ENCODE measurements around the gene MITF. TPM values are rescaled to one million over a fixed set of nuclear protein-coding genes. Genes with fewer than 3 reads are reported as not detected.

The MITF gene
- total and polyA plus RNA-seq, 2 donors (not counting 1 experiment from before 2014, with no cell fraction given) = 0.10 TPM; not detected in 1

DNA sequence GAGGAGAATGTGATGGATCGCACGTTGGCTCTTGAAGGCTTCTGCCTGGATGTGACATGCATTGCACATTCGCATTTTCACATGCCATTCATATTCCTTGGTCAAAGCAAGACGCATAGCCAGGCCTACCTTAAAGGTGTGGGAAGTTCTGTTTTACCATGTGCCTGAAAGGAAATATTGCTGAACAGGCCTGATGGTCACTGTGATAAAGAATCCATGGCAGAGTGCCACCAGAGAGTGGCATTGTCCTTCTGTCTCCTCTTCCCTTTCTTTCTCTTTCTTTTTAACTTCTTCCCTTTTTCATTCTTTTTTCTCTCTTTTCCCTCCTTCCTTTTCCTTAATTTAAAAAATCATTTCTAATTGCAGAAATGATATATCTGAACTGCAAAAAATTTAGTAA, 15.9 kb upstream of the MITF start:
- ChIA-PET POLR2A (no interaction called here), CTCF (no interaction called here)
- Mint-ChIP-seq H3K4me3 (no peak overlapping the region), H3K9me3 (ENCODE audit: insufficient read depth) (no peaks in the 10 kb centered on the region), H3K27ac (no peak overlapping the region), H3K4me1 (no peaks in the 10 kb centered on the region), H3K27me3 (peaks cover 6% of the 10 kb centered on the region)
- intact Hi-C loops (cut with micrococcal nuclease) = no loop called here
- no peak for DNase-seq
- Histone ChIP-seq H2AFZ (ENCODE audit: insufficient read depth, low read depth, low read length, poor library complexity, severe bottlenecking) (no peak overlapping the region), H4K20me1 (ENCODE audit: control insufficient read depth, insufficient read depth, low read length, poor library complexity, severe bottlenecking) (no peaks in the 10 kb centered on the region), H3K79me2 (ENCODE audit: control insufficient read depth, insufficient read depth, low read length) (no peaks in the 10 kb centered on the region), H3K9ac (ENCODE audit: low read length) (no peak overlapping the region), H3K27ac (ENCODE audit: low read length in 2 of 2) (no peak overlapping the region), H3K4me3 (ENCODE audit: control extremely low read depth in 1 of 5, extremely low read depth in 1 of 5, insufficient read depth in 1 of 5, low read depth in 2 of 5, low read length in 4 of 5) (no peak overlapping the region), H3K36me3 (replicated peaks in 1 of 2; ENCODE audit: control extremely low read depth in 1 of 2, control insufficient read depth in 1 of 2, extremely low read depth in 1 of 2, insufficient read depth in 2 of 2, low read length in 1 of 2) (no peaks in the 10 kb centered on the region), H3K4me1 (ENCODE audit: control insufficient read depth in 2 of 2, insufficient read depth in 2 of 2, low read length in 2 of 2) (no peaks in the 10 kb centered on the region), H3K4me2 (replicated peaks; ENCODE audit: low read depth, low read length, poor library complexity, severe bottlenecking) (no peak overlapping the region), H3K27me3 (replicated peaks in 1 of 4; ENCODE audit: control extremely low read depth in 1 of 4, control insufficient read depth in 3 of 4, insufficient read depth in 4 of 4, low read length in 3 of 4) (peaks cover 0 to 3% (median 0%) of the 10 kb centered on the region in 4 experiments), H3K9me3 (ENCODE audit: control extremely low read depth in 1 of 3, control insufficient read depth in 2 of 3, insufficient read depth in 1 of 3, low read length in 2 of 3) (no peaks in the 10 kb centered on the region)
- WGBS (ENCODE audit: insufficient coverage) = no CpG with 5 or more reads among the region's 4 CpGs
- no peak for ATAC-seq (ENCODE audit: low read depth)
- TF ChIP-seq CTCF (IDR thresholded peaks at IDR 0.05) (no peak), EZH2 (IDR thresholded peaks at IDR 0.05; ENCODE audit: borderline replicate concordance, insufficient read depth, low read depth, low read length, poor library complexity, severe bottlenecking) (no peak)

DNA sequence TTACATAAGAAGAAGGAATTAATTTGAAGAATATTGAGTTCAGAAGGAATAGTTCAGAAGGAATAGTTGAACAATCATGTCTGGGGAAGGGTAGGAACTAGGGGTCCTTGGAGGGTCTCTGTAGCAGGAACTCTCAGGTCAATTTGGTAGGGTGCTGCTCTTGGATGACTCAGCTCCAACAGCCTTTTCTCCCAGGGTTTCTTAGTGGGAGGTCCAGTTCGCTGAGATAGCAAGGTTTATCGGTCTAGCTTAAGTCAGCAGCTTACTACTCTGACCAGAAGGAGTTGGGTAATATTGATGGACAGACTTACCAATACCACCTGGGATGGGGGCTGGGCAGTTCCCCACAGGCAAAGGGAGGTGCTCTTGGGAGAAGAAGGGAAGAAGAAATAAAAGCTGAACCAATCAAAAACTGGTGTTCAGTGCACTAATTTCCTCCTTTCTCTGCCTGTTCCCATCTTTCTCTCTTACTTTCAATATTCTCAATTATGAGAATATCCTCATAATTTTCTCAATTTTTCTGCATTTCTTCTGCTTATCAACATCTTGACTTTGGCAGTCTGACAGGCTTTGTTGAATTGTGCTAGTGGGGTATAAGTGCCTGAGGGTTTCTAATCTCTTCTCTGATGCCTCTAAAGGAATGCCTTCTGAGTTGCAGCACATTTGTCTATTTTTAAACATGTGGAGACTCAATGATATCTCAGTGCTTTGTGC, 14.4 kb upstream of the MITF start:
- Histone ChIP-seq H4K20me1 (ENCODE audit: control insufficient read depth, insufficient read depth, low read length, poor library complexity, severe bottlenecking) (no peaks in the 10 kb centered on the region), H3K9me3 (ENCODE audit: control extremely low read depth in 1 of 3, control insufficient read depth in 2 of 3, insufficient read depth in 1 of 3, low read length in 2 of 3) (no peaks in the 10 kb centered on the region), H3K79me2 (ENCODE audit: control insufficient read depth, insufficient read depth, low read length) (no peaks in the 10 kb centered on the region), H3K27me3 (replicated peaks in 1 of 4; ENCODE audit: control extremely low read depth in 1 of 4, control insufficient read depth in 3 of 4, insufficient read depth in 4 of 4, low read length in 3 of 4) (peaks cover 0 to 3% (median 0%) of the 10 kb centered on the region in 4 experiments), H3K9ac (ENCODE audit: low read length) (no peak overlapping the region), H3K4me2 (replicated peaks; ENCODE audit: low read depth, low read length, poor library complexity, severe bottlenecking) (no peak overlapping the region), H3K4me3 (ENCODE audit: control extremely low read depth in 1 of 5, extremely low read depth in 1 of 5, insufficient read depth in 1 of 5, low read depth in 2 of 5, low read length in 4 of 5) (no peak overlapping the region), H3K27ac (ENCODE audit: low read length in 2 of 2) (no peak overlapping the region), H3K36me3 (replicated peaks in 1 of 2; ENCODE audit: control extremely low read depth in 1 of 2, control insufficient read depth in 1 of 2, extremely low read depth in 1 of 2, insufficient read depth in 2 of 2, low read length in 1 of 2) (no peaks in the 10 kb centered on the region), H3K4me1 (ENCODE audit: control insufficient read depth in 2 of 2, insufficient read depth in 2 of 2, low read length in 2 of 2) (no peaks in the 10 kb centered on the region), H2AFZ (ENCODE audit: insufficient read depth, low read depth, low read length, poor library complexity, severe bottlenecking) (no peak overlapping the region)
- Mint-ChIP-seq H3K4me1 (no peaks in the 10 kb centered on the region), H3K27me3 (peaks cover 6% of the 10 kb centered on the region), H3K27ac (no peak overlapping the region), H3K9me3 (ENCODE audit: insufficient read depth) (no peaks in the 10 kb centered on the region), H3K4me3 (no peak overlapping the region)
- CTCF ChIA-PET = no interaction called here
- no peak for ATAC-seq (ENCODE audit: low read depth)
- intact Hi-C loops (cut with micrococcal nuclease) = no loop called here
- POLR2A ChIA-PET = no interaction called here
- TF ChIP-seq CTCF (IDR thresholded peaks at IDR 0.05) (no peak), EZH2 (IDR thresholded peaks at IDR 0.05; ENCODE audit: borderline replicate concordance, insufficient read depth, low read depth, low read length, poor library complexity, severe bottlenecking) (no peak)
- WGBS (ENCODE audit: insufficient coverage) = 83% methylated on average over 1 of the region's 2 CpGs
- no peak for DNase-seq
